ENCODE results near the gene TMEM135.

TMEM135 gene

GRCh38 chr11:87239001-87239400 lies 201.3 kb downstream of the TMEM135 start:
- no peak for TF ChIP-seq CTCF (IDR thresholded peaks at IDR 0.05; ENCODE audit: insufficient read depth, low read length, poor library complexity, severe bottlenecking)
- no peak for TF ChIP-seq EZH2phosphoT487 (conservative IDR thresholded peaks at IDR 0.05; ENCODE audit: low read length)
- no peaks in the 10 kb centered on the region for H4K20me1 ChIP-seq (ENCODE audit: low read depth, low read length)
- no peak overlapping the region for H2AFZ ChIP-seq (ENCODE audit: low read depth, low read length, severe bottlenecking)
- H3K9me2 ChIP-seq (replicated peaks; ENCODE audit: insufficient read depth, low read length) = no peaks in the 10 kb centered on the region
- no peaks in the 10 kb centered on the region for H3K36me3 ChIP-seq (ENCODE audit: low read length)
- no peaks in the 10 kb centered on the region for H3K79me2 ChIP-seq (ENCODE audit: insufficient read depth, low read length)
- no peak overlapping the region for H3K9ac ChIP-seq (ENCODE audit: low read length)
- no peaks in the 10 kb centered on the region for H3K9me3 ChIP-seq (ENCODE audit: insufficient read depth, low read length)
- no peaks in the 10 kb centered on the region for H3K27me3 ChIP-seq (ENCODE audit: low read length)
- no peak overlapping the region for H3K4me3 ChIP-seq (ENCODE audit: insufficient read depth, low read length, poor library complexity, severe bottlenecking)
- H3K4me2 ChIP-seq (ENCODE audit: low read depth, low read length, poor library complexity, severe bottlenecking) = no peak overlapping the region
- no peak overlapping the region for H3K27ac ChIP-seq (ENCODE audit: low read depth, low read length)
- H3F3A ChIP-seq (ENCODE audit: insufficient read depth) = no peaks in the 10 kb centered on the region

- Histone ChIP-seq H3K27ac (ENCODE audit: low read depth, low read length) (no peak overlapping the region), H3K9me2 (replicated peaks; ENCODE audit: insufficient read depth, low read length) (no peaks in the 10 kb centered on the region), H3F3A (ENCODE audit: insufficient read depth) (no peaks in the 10 kb centered on the region), H2AFZ (ENCODE audit: low read depth, low read length, severe bottlenecking) (no peak overlapping the region), H3K27me3 (ENCODE audit: low read length) (no peaks in the 10 kb centered on the region), H3K4me3 (ENCODE audit: insufficient read depth, low read length, poor library complexity, severe bottlenecking) (no peak overlapping the region), H3K36me3 (ENCODE audit: low read length) (no peaks in the 10 kb centered on the region), H3K79me2 (ENCODE audit: insufficient read depth, low read length) (no peaks in the 10 kb centered on the region), H3K4me2 (ENCODE audit: low read depth, low read length, poor library complexity, severe bottlenecking) (no peak overlapping the region), H3K9ac (ENCODE audit: low read length) (no peak overlapping the region), H3K9me3 (ENCODE audit: insufficient read depth, low read length) (no peaks in the 10 kb centered on the region), H4K20me1 (ENCODE audit: low read depth, low read length) (no peaks in the 10 kb centered on the region)
- no peak for TF ChIP-seq EZH2phosphoT487 (conservative IDR thresholded peaks at IDR 0.05; ENCODE audit: low read length)
- no peak for TF ChIP-seq CTCF (IDR thresholded peaks at IDR 0.05; ENCODE audit: insufficient read depth, low read length, poor library complexity, severe bottlenecking)
These were observed 201.8 kb downstream of the TMEM135 start for GRCh38 chr11:87239531-87239930.

GRCh38 chr11:87251560-87251959 lies 213.8 kb downstream of the TMEM135 start:
- H3K36me3 ChIP-seq (ENCODE audit: low read length) = no peaks in the 10 kb centered on the region
- no peak overlapping the region for H3K4me2 ChIP-seq (ENCODE audit: low read depth, low read length, poor library complexity, severe bottlenecking)
- TF ChIP-seq CTCF (IDR thresholded peaks at IDR 0.05; ENCODE audit: insufficient read depth, low read length, poor library complexity, severe bottlenecking) (no peak), EZH2phosphoT487 (conservative IDR thresholded peaks at IDR 0.05; ENCODE audit: low read length) (no peak)

More at GRCh38 chr11:87251560-87251959, 213.8 kb downstream of the TMEM135 start:
- no peaks in the 10 kb centered on the region for H4K20me1 ChIP-seq (ENCODE audit: low read depth, low read length)
- no peaks in the 10 kb centered on the region for H3F3A ChIP-seq (ENCODE audit: insufficient read depth)
- H3K27ac ChIP-seq (ENCODE audit: low read depth, low read length) = no peak overlapping the region
- H3K9me2 ChIP-seq (replicated peaks; ENCODE audit: insufficient read depth, low read length) = no peaks in the 10 kb centered on the region
- H3K4me3 ChIP-seq (ENCODE audit: insufficient read depth, low read length, poor library complexity, severe bottlenecking) = no peak overlapping the region
- no peak overlapping the region for H2AFZ ChIP-seq (ENCODE audit: low read depth, low read length, severe bottlenecking)
- H3K27me3 ChIP-seq (ENCODE audit: low read length) = no peaks in the 10 kb centered on the region
- no peaks in the 10 kb centered on the region for H3K9me3 ChIP-seq (ENCODE audit: insufficient read depth, low read length)
- no peaks in the 10 kb centered on the region for H3K79me2 ChIP-seq (ENCODE audit: insufficient read depth, low read length)
- H3K9ac ChIP-seq (ENCODE audit: low read length) = no peak overlapping the region
